Fibroblast of the conjunctiva (primary cell): ENCODE data around the gene FUCA1.

Source experiments
- DNase-seq: peaks from one replicate; pipeline ENCODE4 v3.0.0-alpha.2; 2010; ENCODE audit warnings: low read depth

Gene FUCA1

GRCh38 chr1:23801338-23801748 is 66.7 kb downstream of the FUCA1 start:
- DNase-seq, result no peak

- DNase-seq, result peak; percentile 89
Measured at GRCh38 chr1:23800400-23801337, 67.4 kb downstream of the FUCA1 start, which contains the start of gene GALE. Gene GALE (minus strand): TSS chr1:23800754. CDS start chr1:23799007, 1,747 bp downstream.

GRCh38 chr1:23799570-23800399 is 68.3 kb downstream of the FUCA1 start:
- no peak for DNase-seq

GRCh38 chr1:23799255-23799569 is 68.9 kb downstream of the FUCA1 start:
- DNase-seq, result no peak

GRCh38 chr1:23798662-23799142 is 69.4 kb downstream of the FUCA1 start:
- no peak for DNase-seq

DNA sequence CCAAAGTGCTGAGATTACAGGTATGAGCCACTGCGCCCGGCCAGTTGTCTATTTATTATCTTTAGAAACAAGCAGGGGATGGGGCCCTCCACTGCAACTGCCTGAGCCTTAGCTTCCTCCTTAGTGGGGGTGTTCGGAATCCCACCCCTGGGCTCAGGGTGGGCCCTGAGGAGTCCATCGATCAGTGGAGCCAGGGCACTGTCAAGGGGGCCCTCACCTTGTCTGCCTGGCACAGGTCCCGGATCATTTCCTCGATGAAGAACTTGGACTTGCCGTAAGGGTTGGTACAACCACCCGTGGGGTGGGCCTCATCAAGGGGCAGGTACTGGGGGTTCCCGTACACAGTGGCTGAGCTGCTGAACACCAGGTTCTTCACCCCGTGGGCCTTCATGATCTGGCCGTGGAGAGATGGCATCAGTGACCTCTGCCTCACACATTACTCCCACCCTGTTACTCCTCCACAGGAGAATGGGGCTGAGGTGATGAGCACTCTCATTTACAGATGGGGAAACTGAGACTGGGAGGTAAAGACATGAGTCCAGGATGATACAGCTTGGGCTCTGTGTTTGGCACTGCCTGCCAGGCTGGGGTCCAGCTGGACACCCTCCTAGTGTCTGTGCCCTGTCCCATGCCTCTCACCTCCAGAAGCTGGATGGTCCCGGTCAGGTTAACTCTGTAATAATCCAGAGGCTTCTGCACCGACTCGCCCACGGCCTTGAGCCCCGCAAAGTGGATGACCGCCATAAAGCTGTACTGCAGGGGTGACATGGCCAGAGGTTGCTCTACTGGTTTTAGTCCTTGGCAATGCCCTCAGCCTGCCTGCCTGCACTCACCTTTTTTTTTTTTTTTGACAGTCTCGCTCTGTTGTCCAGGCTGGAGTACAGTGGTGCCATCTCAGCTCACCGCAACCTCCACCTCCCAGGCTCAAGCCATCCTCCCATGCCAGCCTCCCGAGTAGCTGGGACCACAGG is 70.3 kb downstream of the FUCA1 start:
- no peak for DNase-seq

DNA sequence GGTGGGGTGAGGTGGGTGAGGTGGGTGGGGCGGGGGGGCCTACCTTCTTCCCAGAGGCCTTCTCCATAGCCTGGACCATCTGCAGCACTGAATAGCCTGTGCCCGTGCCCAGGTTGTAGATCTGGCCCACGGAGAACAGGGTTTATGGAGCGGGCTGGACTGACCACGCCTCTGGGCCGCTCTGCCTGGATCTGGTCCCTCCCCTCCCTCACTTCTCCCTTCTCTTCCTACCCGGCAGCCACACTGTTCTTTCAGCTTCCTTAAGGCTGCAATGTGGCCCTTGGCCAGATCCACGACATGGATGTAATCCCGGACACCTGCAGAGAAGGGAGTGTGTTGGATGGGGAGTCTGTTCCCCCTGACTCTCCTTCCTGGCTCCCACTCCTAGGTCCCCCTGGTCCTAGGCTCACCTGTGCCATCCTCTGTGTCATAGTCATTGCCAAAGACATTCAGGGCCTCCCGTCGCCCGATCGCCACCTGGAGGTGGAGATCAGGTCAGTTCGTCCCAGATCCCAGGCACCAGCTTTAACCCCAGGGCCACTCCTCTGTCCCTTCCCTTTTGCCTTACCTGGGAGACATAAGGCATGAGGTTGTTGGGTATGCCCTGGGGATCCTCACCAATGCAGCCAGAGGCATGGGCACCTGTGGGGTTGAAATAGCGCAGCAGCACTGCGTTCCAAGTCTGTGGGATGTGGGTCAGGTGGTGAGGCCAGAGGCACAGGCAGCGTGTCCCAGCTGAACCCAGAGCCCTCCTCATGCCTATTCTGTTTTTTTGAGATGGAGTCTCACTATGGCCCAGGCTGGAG is 71.4 kb downstream of the FUCA1 start:
- no peak for DNase-seq

DNA sequence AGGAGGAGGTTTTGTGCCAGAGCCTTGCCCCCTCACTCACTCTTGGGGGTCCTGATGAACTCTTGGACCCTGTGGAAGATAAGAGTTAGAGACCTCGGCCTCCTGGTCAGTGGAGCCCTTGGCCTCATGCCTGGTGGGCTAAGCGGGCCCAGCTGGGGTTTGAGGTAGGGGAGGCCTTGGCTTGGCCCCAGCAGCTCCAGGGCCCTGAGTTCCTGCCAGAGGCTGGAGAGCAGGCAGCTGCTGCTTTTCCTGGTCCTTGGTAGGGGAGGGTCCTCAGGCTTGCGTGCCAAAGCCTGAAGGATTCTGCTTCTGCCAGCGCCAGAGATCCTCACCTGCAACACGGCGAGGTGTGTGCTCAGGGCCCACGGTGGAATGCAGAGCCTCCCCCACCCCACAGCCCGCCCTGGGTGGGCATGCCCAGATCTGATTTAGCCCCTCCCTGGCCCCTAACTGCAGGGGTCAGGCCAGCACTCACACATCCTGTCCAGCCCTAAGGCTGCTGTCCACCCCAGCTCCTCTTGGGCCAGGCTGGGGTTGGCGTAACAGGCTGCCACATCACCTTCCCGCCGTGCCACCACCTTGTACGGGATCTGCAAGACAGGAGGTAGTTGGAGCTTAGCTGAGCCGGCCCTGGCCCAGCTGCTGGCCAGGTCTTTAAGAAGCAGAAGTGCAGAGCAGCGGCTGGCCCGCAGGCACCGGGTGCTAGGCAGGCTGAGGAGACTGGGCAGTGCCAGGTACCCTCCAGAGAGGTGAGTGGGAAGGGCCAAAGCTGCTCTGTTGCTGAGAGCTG is 72.2 kb downstream of the FUCA1 start:
- no peak for DNase-seq
